GM12872 (cell line): ENCODE data around the gene PTPN1.

Experiments used
- TF ChIP-seq, protein P1 (sequence below): IDR thresholded peaks from 3 replicates; pipeline ENCODE4 v1.5.1; 2011; ENCODE audit warnings: low read depth, mild to moderate bottlenecking, low read length, moderate library complexity; ENCODE audit not compliant: insufficient read depth

The PTPN1 gene

DNA sequence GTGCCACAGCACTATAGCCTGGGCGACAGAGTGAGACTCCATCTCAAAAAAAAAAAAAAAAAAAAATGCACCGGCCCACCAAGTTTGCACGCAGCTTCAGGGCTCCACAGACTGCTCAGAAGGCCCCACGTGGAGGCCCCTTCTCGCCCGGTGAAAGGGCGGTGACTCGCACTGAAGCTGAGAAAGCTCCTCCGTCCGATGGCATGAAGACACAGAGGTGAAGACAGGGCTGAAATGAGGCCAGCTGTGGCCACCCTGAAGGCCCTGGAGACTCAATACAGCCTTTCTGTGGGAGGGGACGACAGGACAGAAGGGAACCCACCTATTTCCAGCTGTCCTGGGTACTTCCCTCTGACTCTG is 84.0 kb downstream of the PTPN1 start:
- TF ChIP-seq, protein P1, sequence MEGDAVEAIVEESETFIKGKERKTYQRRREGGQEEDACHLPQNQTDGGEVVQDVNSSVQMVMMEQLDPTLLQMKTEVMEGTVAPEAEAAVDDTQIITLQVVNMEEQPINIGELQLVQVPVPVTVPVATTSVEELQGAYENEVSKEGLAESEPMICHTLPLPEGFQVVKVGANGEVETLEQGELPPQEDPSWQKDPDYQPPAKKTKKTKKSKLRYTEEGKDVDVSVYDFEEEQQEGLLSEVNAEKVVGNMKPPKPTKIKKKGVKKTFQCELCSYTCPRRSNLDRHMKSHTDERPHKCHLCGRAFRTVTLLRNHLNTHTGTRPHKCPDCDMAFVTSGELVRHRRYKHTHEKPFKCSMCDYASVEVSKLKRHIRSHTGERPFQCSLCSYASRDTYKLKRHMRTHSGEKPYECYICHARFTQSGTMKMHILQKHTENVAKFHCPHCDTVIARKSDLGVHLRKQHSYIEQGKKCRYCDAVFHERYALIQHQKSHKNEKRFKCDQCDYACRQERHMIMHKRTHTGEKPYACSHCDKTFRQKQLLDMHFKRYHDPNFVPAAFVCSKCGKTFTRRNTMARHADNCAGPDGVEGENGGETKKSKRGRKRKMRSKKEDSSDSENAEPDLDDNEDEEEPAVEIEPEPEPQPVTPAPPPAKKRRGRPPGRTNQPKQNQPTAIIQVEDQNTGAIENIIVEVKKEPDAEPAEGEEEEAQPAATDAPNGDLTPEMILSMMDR: no peak

DNA sequence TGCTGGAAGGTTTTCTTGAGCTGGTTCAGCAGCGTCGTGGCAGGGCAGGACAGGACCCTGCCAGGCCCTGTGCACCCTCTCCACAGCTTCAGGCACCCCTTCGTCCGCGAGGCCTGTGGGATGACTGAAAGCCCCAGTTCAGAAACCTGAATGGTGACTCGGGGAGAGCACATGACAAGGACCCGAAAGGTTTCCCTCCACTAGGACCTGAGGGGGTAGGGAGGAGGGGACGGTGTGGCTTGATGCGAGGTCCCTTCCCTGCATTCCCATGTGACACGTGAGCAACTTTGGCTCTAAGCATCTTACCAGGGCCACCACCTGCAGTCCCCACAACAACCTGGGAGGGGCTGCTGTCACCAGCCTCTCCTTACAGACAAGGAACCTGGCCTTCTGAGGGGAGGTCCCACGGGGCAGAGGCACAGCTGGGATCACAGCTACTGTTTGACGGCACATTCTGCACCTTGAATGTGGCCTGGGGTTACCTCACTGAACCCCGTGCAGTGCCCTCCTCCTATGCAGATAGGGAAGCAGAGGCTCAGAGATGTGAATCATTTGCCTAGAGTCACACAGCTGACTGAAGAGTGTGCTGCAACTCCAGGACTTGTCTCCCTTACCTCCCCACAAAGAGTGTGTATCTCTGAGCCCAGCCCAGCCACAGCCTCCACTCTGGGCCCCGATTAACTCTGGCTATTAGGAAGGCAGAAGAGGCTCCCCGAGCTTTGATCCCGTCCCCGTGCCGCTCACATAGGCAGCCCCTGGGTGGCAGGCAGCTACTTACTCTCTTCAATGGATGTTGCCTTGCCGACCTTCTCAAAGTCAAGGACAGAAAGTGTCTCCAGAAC is 84.6 kb downstream of the PTPN1 start:
- TF ChIP-seq, protein P1: no peak

DNA sequence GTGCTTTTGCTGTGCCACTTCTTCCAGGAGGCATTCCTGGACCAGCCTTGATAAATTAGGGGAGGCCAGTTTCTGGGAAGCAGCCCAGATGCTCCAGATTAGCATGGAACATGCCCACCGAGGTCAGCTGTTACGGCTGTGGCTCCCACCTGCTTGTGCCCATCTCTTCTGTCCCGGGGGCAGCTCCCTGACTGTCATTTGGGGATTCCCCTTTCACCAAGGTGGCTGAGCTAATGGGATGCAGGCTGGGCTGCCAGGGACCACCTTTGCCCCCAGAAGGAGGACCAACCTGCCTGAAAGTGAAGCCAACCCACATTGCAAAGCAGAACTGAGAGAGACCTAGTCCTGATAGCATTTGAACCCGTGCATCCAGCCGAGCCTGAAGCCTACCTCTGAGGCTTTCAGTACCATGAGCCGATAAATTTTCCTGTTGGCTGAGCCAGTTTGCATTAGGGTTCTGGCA is 85.3 kb downstream of the PTPN1 start:
- TF ChIP-seq, protein P1: no peak

DNA sequence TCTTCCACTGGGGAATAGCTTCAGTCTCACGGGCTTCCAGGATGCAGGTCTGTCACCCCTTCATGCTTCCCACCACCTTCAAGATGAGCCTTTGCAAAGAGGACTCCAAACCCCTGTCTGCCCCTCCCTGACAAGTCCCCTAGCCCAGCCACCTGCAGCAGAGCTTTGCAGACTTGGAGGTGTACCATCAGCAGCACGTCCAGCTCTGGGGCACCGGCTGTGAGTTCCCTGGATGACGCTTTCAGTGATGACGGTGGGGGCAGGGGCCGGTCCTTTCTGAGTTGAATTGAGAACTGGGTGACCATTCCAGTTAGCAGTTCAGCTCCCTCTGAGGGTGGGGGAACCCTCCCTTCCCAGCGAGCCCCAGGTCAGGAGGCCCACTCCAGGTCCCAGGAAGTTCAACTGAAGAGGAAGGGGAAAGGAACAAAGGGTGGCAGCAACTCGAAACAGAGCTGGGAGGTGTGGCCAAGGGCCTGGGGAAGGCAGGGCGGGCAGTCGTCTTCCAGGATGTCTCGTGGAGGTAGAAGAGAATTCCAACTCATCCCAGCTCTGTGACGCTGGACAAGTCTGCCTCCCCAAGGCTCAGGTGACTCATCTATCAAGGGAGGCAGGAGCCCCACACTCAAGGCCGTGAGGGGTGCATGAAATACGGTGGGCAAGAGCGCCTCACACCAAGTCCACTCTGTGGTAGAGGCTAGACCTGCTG is 86.0 kb downstream of the PTPN1 start:
- TF ChIP-seq, protein P1: no peak

DNA sequence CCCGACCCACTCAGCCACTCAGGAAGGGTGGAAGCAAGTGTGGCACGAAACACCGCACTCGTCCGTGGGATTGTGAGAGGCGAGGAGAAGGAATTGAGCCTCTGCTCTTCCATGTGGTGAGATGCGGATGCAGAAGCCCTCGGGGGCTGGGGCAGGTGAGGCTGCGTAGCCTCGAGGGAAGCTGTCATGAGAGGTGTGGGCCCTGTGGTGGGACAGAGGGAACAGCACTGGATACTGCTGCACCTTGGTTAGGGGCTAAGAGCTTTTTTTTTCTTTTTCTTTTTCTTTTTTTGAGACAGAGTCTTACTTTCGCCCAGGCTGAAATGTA is 86.5 kb downstream of the PTPN1 start:
- TF ChIP-seq, protein P1: no peak

DNA sequence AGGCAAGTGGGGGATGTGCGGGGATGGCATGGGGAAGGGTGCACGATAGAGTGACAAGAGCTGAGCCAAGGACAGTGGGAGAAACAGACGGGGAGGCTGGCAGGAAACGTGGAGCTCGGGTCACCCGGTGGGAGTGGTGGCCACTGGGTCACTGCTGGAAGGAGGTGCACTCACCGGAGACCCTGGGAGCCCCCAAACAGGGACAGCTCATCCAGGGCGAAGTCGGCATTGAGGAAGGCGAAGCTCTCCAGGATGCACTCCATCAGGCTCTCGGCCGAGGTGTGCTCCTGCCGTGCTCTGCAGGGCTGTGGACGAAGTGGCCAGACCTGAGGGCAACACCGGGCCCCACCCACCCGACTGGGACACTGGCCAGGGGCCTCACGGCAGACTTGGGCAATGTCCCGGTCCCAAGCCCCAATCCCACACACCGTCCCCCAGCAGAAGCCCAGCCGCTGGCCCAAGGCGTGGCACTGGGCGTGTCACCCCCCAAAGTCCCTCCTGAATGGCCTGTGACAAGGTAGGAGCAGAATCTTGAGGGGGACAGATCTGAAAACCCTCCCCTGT is 87.3 kb downstream of the PTPN1 start:
- TF ChIP-seq, protein P1: no peak

DNA sequence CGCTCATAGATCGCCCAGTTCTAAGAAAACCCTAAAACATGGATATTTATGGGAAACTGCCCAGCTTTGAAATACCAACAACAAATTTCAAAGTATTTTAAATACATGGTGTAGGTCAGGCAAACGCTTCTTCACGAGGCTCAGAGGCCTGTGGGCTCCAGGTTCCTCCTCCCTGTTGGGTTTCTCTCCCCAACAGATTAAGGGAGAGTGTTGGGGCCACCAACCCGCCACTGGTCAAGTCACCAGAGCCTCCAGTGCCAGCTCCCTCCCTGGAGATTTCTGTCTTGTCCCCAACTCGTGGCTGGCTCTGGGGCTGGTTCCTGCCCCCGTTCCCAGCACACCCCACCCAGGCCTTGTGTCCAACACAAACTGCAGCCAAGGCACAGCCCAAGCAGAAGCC is 87.9 kb downstream of the PTPN1 start:
- TF ChIP-seq, protein P1: no peak
